GM10248 (cell line): Measurements from ENCODE around the gene MTHFD1L.
A peak's percentile ranks its signal among the peaks of the same experiment; 100 is the strongest.

ENCODE experiments used
- CTCF ChIA-PET: fragments of 300-600 bp; sonication (Branson Sonifier 250); formaldehyde crosslinking; extraction: SDS; loops from one replicate; lab custom pipeline; 2021; ENCODE audit warnings: antibody characterized with exemption; lab: Yijun Ruan, JAX
- POLR2A ChIA-PET: fragments of 350-650 bp; sonication (Branson Sonifier 250); formaldehyde crosslinking; extraction: SDS; loops from one replicate; lab custom pipeline; 2020; ENCODE audit warnings: antibody characterized with exemption; lab: Yijun Ruan, JAX
- DNase-seq: peaks from one replicate; pipeline ENCODE4 v3.0.0; 2012; ENCODE audit errors: extremely low spot score
- CTCF ChIP-seq: IDR thresholded peaks from 2 replicates; pipeline ENCODE4 v1.5.1; 2012; ENCODE audit warnings: mild to moderate bottlenecking, low read depth; ENCODE audit errors: extremely low read depth, missing control alignments, control extremely low read depth

MTHFD1L gene

GRCh38 chr6:151001387-151002056 lies 136.0 kb downstream of the MTHFD1L start:
- POLR2A ChIA-PET, result no interaction called here
- TF ChIP-seq CTCF, result no peak
- CTCF ChIA-PET, result interaction anchor here (0.7 to 5.3 kb wide), 4 partner anchors 11 to 323 kb away, joined by 3 to 47 read pairs (median 5); no protein-coding TSS in a partner anchor
- peak; percentile 46 for DNase-seq

DNA sequence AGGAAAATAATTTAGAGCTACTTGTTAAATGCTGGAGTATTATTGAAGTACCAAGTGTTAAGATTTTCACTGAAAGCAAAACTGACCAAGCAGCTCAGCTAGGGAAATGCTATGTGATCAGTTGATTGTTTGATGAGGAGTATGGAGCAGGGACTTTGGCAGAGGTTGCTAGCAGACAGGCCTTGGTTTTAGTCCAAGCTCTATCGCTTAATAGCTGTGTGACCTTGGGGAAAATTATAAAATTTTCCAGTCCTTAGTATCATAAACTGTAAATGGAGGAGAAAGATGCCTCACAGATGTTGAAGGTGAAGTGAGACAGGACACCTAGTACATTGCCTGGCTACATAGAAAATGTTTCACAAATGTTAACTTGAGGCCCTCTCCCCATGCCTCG lies 136.6 kb downstream of the MTHFD1L start:
- ChIA-PET POLR2A (no interaction called here), CTCF (interaction anchor here (0.7 to 5.3 kb wide), 3 partner anchors 10 to 16 kb away, joined by 3 to 47 read pairs (median 6); no protein-coding TSS in a partner anchor)
- TF ChIP-seq CTCF, result no peak
- DNase-seq, result no peak

- CTCF ChIA-PET, result interaction anchor here (1.8 to 5.3 kb wide), 2 partner anchors 11 to 16 kb away, joined by 6 to 47 read pairs; no protein-coding TSS in a partner anchor
- no peak for TF ChIP-seq CTCF
- POLR2A ChIA-PET, result no interaction called here
- DNase-seq, result no peak
Measured at GRCh38 chr6:151002491-151002935, 137.0 kb downstream of the MTHFD1L start.

GRCh38 chr6:151004383-151005024 lies 139.0 kb downstream of the MTHFD1L start:
- ChIA-PET CTCF (interaction anchor here (0.6 to 3.2 kb wide), 8 partner anchors 10 to 320 kb away, joined by 3 to 56 read pairs (median 4); no protein-coding TSS in a partner anchor), POLR2A (no interaction called here)
- DNase-seq, result no peak
- no peak for TF ChIP-seq CTCF

GRCh38 chr6:151005164-151005563 lies 139.7 kb downstream of the MTHFD1L start:
- TF ChIP-seq CTCF, result no peak
- DNase-seq, result no peak
- CTCF ChIA-PET, result interaction anchor here (0.6 to 3.2 kb wide), 7 partner anchors 9 to 319 kb away, joined by 3 to 56 read pairs (median 4); no protein-coding TSS in a partner anchor
- POLR2A ChIA-PET, result no interaction called here

DNA sequence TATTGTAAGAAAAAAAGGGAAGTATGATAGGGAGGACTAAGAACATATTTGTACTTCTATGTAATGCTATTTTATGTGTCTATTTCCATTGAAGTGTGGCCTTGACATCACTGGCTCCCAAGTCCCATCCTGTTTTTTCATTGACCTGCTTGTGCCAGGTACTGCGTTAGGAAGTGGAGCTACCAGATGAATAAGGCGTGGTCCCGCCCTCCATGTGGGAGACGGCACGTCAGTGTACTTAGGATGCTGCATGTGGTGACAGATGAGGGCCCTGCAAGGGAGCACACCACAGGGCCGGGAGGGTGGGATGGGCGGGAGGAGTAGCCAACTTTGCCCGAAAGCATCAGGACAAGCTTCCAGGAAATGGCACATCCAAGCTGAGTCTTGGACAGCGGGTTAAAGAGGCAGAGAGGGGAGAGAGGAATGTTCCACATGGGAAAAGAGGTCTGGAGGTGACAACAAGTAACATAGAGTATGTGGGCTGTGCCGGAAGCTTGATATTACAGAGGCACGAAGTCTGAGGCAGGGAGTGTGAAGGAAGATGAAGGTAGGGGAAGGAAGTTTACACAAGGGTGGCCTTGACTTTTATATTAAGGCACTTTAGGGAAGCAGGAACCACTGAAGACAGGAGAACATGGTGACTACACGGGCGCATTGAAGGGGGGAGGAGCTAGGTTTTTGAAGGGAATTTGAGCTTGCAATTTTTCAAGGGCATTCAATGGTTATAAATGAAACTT lies 140.6 kb downstream of the MTHFD1L start:
- TF ChIP-seq CTCF, result no peak
- DNase-seq, result no peak
- POLR2A ChIA-PET, result no interaction called here
- CTCF ChIA-PET, result interaction anchor here (1.0 to 3.2 kb wide), 4 partner anchors 8 to 318 kb away, joined by 4 to 56 read pairs (median 7); no protein-coding TSS in a partner anchor
